ENCODE measurements around the gene SLCO3A1.

GRCh38 chr15:91950054-91950453, 96.5 kb downstream of the SLCO3A1 start:
- no peak for TF ChIP-seq CTCF (IDR thresholded peaks at IDR 0.05)
- no peak for TF ChIP-seq POLR2A (IDR thresholded peaks at IDR 0.05)

Data from adrenal gland (tissue), 5 donors.